ENCODE results near the gene CHPF.

DNA sequence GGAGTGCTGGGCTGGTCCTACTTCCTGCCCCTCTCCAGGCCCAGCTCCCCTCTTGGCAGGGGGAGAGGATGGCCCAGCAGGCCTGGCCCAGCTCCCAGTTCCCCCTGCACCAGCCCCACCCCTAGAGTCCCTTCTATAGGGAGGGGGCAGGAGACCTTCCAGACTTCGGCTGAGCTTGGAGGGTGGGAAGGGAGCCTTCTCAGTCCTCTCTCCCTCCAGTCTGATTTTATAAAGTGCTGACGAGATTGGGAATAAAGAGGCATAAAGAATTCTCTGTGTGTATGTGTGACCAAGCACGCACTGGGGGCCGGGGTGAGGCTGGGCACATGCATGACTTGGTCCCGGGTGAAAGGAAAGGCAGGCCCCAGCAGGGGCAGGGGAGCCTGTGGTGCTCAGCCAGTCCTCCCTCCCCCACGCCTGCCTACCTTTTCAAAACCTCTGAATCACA, 5.1 kb downstream of the CHPF start:
- TF ChIP-seq EZH2phosphoT487 (IDR thresholded peaks at IDR 0.05; ENCODE audit: insufficient read depth, low read depth) (no peak), EZH2 (IDR thresholded peaks at IDR 0.05; ENCODE audit: insufficient read depth, poor library complexity, severe bottlenecking) (no peak)
